ENCODE results near the gene KDM4C.
"Not testable (repeated sequence)": the region's sequence is repeated elsewhere in the genome, so short reads cannot be mapped to it uniquely, and the experiment has no call there.

KDM4C gene

GRCh38 chr9:6783753-6784152 is 26.0 kb downstream of the KDM4C start:
- Histone ChIP-seq H3K36me3 (ENCODE audit: control insufficient read depth, insufficient read depth, low read length) (no peaks in the 10 kb centered on the region), H3K4me3 (replicated peaks; ENCODE audit: low read depth, low read length) (no peak overlapping the region), H3K27me3 (replicated peaks; ENCODE audit: control insufficient read depth, insufficient read depth, low read length) (no peaks in the 10 kb centered on the region)
- TF ChIP-seq, protein P1, sequence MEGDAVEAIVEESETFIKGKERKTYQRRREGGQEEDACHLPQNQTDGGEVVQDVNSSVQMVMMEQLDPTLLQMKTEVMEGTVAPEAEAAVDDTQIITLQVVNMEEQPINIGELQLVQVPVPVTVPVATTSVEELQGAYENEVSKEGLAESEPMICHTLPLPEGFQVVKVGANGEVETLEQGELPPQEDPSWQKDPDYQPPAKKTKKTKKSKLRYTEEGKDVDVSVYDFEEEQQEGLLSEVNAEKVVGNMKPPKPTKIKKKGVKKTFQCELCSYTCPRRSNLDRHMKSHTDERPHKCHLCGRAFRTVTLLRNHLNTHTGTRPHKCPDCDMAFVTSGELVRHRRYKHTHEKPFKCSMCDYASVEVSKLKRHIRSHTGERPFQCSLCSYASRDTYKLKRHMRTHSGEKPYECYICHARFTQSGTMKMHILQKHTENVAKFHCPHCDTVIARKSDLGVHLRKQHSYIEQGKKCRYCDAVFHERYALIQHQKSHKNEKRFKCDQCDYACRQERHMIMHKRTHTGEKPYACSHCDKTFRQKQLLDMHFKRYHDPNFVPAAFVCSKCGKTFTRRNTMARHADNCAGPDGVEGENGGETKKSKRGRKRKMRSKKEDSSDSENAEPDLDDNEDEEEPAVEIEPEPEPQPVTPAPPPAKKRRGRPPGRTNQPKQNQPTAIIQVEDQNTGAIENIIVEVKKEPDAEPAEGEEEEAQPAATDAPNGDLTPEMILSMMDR (IDR thresholded peaks at IDR 0.05; ENCODE audit: insufficient read depth, low read length, poor library complexity, severe bottlenecking) = no peak
- no peak for DNase-seq (ENCODE audit: extremely low read depth, insufficient read length)

GRCh38 chr9:6785682-6786081 is 27.9 kb downstream of the KDM4C start:
- TF ChIP-seq, protein P1 (IDR thresholded peaks at IDR 0.05; ENCODE audit: insufficient read depth, low read length, poor library complexity, severe bottlenecking) = no peak
- Histone ChIP-seq H3K4me3 (replicated peaks; ENCODE audit: low read depth, low read length) (no peak overlapping the region), H3K27me3 (replicated peaks; ENCODE audit: control insufficient read depth, insufficient read depth, low read length) (no peaks in the 10 kb centered on the region), H3K36me3 (ENCODE audit: control insufficient read depth, insufficient read depth, low read length) (no peaks in the 10 kb centered on the region)
- no peak for DNase-seq (ENCODE audit: extremely low read depth, insufficient read length)

DNA sequence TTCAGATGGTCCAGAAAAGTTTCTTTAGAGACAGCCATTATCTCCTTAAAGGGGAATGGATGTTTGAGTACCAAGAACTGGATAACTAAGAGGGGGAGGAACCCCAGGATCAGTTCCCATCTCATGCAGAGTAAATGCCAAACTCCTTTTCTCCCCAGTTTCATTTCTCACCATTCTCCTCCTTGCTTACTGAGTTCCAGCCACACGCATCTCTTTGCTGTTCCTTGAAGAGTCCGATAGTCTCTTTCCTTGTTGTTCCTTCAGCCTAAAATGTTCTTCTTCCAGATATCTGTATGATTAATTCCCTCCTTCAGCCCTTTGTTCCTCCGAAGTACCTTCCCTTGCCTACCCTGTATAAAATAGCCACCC is 30.0 kb downstream of the KDM4C start:
- no peak for DNase-seq (ENCODE audit: extremely low read depth, insufficient read length)
- TF ChIP-seq, protein P1 (IDR thresholded peaks at IDR 0.05; ENCODE audit: insufficient read depth, low read length, poor library complexity, severe bottlenecking) = no peak
- no peaks in the 10 kb centered on the region for H3K27me3 ChIP-seq (replicated peaks; ENCODE audit: control insufficient read depth, insufficient read depth, low read length)
- H3K4me3 ChIP-seq (replicated peaks; ENCODE audit: low read depth, low read length) = no peak overlapping the region
- H3K36me3 ChIP-seq (ENCODE audit: control insufficient read depth, insufficient read depth, low read length) = no peaks in the 10 kb centered on the region

- TF ChIP-seq, protein P1 (IDR thresholded peaks at IDR 0.05; ENCODE audit: insufficient read depth, low read length, poor library complexity, severe bottlenecking) = no peak
- DNase-seq (ENCODE audit: extremely low read depth, insufficient read length) = no peak
- Histone ChIP-seq H3K4me3 (replicated peaks; ENCODE audit: low read depth, low read length) (no peak overlapping the region), H3K27me3 (replicated peaks; ENCODE audit: control insufficient read depth, insufficient read depth, low read length) (no peaks in the 10 kb centered on the region), H3K36me3 (ENCODE audit: control insufficient read depth, insufficient read depth, low read length) (no peaks in the 10 kb centered on the region)
These were observed 30.6 kb downstream of the KDM4C start for GRCh38 chr9:6788162-6789016.

DNA sequence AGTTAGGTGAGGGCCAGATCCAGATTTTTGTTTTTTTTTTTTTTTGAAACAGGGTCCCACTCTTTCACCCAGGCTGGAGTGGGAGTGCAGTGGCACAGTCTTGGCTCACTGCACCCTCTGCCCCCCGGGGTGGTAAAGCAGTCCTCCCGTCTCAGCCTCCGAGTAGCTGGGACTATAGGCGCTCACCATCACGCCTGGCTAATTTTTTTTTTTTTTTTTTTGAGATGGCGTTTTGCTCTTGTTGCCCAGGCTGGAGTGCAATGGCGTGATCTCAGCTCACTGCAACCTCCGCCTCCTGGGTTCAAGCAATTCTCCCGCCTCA is 31.2 kb downstream of the KDM4C start:
- not testable (repeated sequence) for H3K27me3 ChIP-seq (replicated peaks; ENCODE audit: control insufficient read depth, insufficient read depth, low read length); H3K4me3 ChIP-seq (replicated peaks; ENCODE audit: low read depth, low read length); H3K36me3 ChIP-seq (ENCODE audit: control insufficient read depth, insufficient read depth, low read length); DNase-seq (ENCODE audit: extremely low read depth, insufficient read length)

GRCh38 chr9:6790866-6791265 is 33.1 kb downstream of the KDM4C start:
- Histone ChIP-seq H3K4me3 (replicated peaks; ENCODE audit: low read depth, low read length) (no peak overlapping the region), H3K36me3 (ENCODE audit: control insufficient read depth, insufficient read depth, low read length) (peaks cover 4% of the 10 kb centered on the region), H3K27me3 (replicated peaks; ENCODE audit: control insufficient read depth, insufficient read depth, low read length) (no peaks in the 10 kb centered on the region)
- no peak for DNase-seq (ENCODE audit: extremely low read depth, insufficient read length)
- TF ChIP-seq, protein P1 (IDR thresholded peaks at IDR 0.05; ENCODE audit: insufficient read depth, low read length, poor library complexity, severe bottlenecking) = no peak

Measured in GM06990 (cell line).